HT-29 (cell line): Measurements from ENCODE around the gene NECAB2. TPM values are rescaled to one million over a fixed set of nuclear protein-coding genes. Genes with fewer than 3 reads are reported as not detected.

Experiments used
- DNase-seq: peaks from one replicate; pipeline ENCODE4 v3.0.0-alpha.2; 2015; ENCODE audit warnings: low spot score
- total RNA-seq: library from RNA; depleted of rRNA; stranded (reverse); fragments of >200 nt; shearing (Covaris generic); gene quantifications from 2 replicates; pipeline ENCODE4 v1.2.3, GENCODE V29; 2014

NECAB2 gene
- total RNA-seq, 1 experiment from 2014 or later: not detected

GRCh38 chr16:83952940-83953795, 14.9 kb upstream of the NECAB2 start, which contains the start of gene OSGIN1:
OSGIN1 (plus strand) TSS chr16:83953240; CDS start chr16:83957672, 4,432 bp downstream.
- DNase-seq: peak; percentile 95

- peak; percentile 71 for DNase-seq
Measured at GRCh38 chr16:83953796-83954576, 14.1 kb upstream of the NECAB2 start.

- DNase-seq: peak; percentile 70
Measured at GRCh38 chr16:83954577-83955016, 13.4 kb upstream of the NECAB2 start.

- no peak for DNase-seq
Measured at GRCh38 chr16:83955218-83956130, 12.6 kb upstream of the NECAB2 start.

- DNase-seq: peak; percentile 88
Measured at GRCh38 chr16:83956336-83957289, 11.4 kb upstream of the NECAB2 start.

GRCh38 chr16:83957296-83957855, 10.7 kb upstream of the NECAB2 start:
- DNase-seq: no peak

GRCh38 chr16:83958137-83958845, 9.8 kb upstream of the NECAB2 start:
- no peak for DNase-seq

- no peak for DNase-seq
Measured at GRCh38 chr16:83958846-83959565, 9.0 kb upstream of the NECAB2 start.

GRCh38 chr16:83959656-83960434, 8.2 kb upstream of the NECAB2 start:
- no peak for DNase-seq

- DNase-seq: no peak
Measured at GRCh38 chr16:83960521-83961249, 7.4 kb upstream of the NECAB2 start.

GRCh38 chr16:83961591-83961990, 6.5 kb upstream of the NECAB2 start:
- DNase-seq: no peak

- no peak for DNase-seq
Measured at GRCh38 chr16:83963277-83964119, 4.5 kb upstream of the NECAB2 start.

- no peak for DNase-seq
Measured at GRCh38 chr16:83964684-83965443, 3.2 kb upstream of the NECAB2 start.

- no peak for DNase-seq
Measured at GRCh38 chr16:83965444-83966152, 2.4 kb upstream of the NECAB2 start.
